ENCODE results near the gene EVI2A.

EVI2A gene

DNA sequence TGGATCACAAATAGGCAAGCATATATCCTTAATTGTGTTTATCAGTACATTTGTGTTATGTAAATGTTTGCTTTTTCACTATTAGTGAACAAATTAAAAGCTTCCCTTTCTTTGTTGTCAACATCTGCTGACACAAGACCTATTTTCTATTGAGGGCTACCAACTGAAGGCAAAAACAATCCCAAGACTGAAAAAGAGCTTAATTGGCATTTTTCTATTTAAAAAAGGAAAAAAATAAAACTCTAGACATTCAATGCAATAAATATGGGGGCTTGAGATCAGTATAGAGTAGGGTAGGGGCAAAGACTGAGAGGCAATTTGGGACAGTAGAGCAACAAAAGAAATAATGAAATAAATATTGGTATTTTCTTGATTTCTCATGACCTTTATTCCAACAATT is 48.6 kb downstream of the EVI2A start:
- no peak overlapping the region for H3K27ac ChIP-seq
- no peak overlapping the region for H2AFZ ChIP-seq
- H3K9me3 ChIP-seq (ENCODE audit: control insufficient read depth, low read length) = no peaks in the 10 kb centered on the region
- H3K4me3 ChIP-seq (ENCODE audit: low read depth, low read length) = no peak overlapping the region
- H3K27me3 ChIP-seq (ENCODE audit: control insufficient read depth, insufficient read depth, low read length) = no peaks in the 10 kb centered on the region
- no peak overlapping the region for H3K4me2 ChIP-seq (ENCODE audit: low read length)
- TF ChIP-seq, protein P1, sequence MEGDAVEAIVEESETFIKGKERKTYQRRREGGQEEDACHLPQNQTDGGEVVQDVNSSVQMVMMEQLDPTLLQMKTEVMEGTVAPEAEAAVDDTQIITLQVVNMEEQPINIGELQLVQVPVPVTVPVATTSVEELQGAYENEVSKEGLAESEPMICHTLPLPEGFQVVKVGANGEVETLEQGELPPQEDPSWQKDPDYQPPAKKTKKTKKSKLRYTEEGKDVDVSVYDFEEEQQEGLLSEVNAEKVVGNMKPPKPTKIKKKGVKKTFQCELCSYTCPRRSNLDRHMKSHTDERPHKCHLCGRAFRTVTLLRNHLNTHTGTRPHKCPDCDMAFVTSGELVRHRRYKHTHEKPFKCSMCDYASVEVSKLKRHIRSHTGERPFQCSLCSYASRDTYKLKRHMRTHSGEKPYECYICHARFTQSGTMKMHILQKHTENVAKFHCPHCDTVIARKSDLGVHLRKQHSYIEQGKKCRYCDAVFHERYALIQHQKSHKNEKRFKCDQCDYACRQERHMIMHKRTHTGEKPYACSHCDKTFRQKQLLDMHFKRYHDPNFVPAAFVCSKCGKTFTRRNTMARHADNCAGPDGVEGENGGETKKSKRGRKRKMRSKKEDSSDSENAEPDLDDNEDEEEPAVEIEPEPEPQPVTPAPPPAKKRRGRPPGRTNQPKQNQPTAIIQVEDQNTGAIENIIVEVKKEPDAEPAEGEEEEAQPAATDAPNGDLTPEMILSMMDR (IDR thresholded peaks at IDR 0.05) = no peak
- H3K79me2 ChIP-seq = no peaks in the 10 kb centered on the region
- peaks cover 10% of the 10 kb centered on the region for H3K4me1 ChIP-seq
- H3K9ac ChIP-seq = no peak overlapping the region
- H3K36me3 ChIP-seq (ENCODE audit: control insufficient read depth, insufficient read depth, low read length) = no peaks in the 10 kb centered on the region

DNA sequence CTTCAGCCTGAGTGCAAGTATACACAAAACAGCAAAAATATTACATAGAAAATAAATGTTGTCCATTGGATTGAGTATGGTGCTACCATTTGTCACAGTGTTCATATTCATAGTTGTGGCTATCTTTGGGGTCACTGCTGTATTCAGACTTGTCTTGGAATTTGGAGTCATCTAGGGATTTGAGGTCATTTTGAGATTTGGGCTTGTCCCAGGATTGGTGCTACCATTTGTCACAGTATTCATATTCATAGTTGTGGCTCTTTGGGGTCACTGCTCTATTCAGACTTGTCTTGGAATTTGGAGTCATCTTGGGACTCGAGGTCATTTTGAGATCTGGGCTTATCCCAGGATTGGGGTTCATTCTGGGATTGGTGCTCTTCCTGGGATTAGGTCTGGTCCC is 49.2 kb downstream of the EVI2A start:
- no peak overlapping the region for H3K4me2 ChIP-seq (ENCODE audit: low read length)
- TF ChIP-seq, protein P1 (IDR thresholded peaks at IDR 0.05) = no peak
- no peaks in the 10 kb centered on the region for H3K36me3 ChIP-seq (ENCODE audit: control insufficient read depth, insufficient read depth, low read length)
- H3K79me2 ChIP-seq = no peaks in the 10 kb centered on the region
- no peak overlapping the region for H2AFZ ChIP-seq
- H3K27me3 ChIP-seq (ENCODE audit: control insufficient read depth, insufficient read depth, low read length) = no peaks in the 10 kb centered on the region
- no peak overlapping the region for H3K27ac ChIP-seq
- H3K4me3 ChIP-seq (ENCODE audit: low read depth, low read length) = no peak overlapping the region
- H3K9me3 ChIP-seq (ENCODE audit: control insufficient read depth, low read length) = no peaks in the 10 kb centered on the region
- H3K9ac ChIP-seq = no peak overlapping the region
- H3K4me1 ChIP-seq = peaks cover 10% of the 10 kb centered on the region

DNA sequence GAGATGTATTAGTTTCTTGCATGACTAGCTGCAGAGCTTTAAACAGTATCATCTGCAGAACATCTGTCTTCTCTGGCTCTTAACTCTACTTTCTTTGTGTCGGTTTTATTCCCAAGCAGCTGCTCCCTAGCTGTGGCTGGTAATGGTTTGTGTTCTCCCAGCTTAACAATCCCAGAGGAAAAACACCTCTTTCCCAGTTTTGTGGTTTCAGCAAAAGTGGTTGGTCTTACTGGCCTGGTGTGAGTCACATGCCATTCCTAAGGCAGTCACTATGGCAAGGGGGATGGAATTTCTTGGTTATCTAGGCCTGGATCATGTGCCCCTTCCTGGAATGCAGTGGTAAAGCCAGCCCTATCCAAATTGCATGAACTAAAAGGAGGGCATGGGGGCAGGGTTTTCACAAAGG is 51.8 kb downstream of the EVI2A start:
- Histone ChIP-seq H3K9me3 (ENCODE audit: control insufficient read depth, low read length) (no peaks in the 10 kb centered on the region), H3K27me3 (ENCODE audit: control insufficient read depth, insufficient read depth, low read length) (no peaks in the 10 kb centered on the region), H3K4me1 (peaks cover 10% of the 10 kb centered on the region), H3K4me2 (ENCODE audit: low read length) (no peak overlapping the region), H3K27ac (no peak overlapping the region), H3K9ac (no peak overlapping the region), H3K79me2 (no peaks in the 10 kb centered on the region), H2AFZ (no peak overlapping the region), H3K36me3 (ENCODE audit: control insufficient read depth, insufficient read depth, low read length) (no peaks in the 10 kb centered on the region), H3K4me3 (ENCODE audit: low read depth, low read length) (no peak overlapping the region)
- TF ChIP-seq, protein P1 (IDR thresholded peaks at IDR 0.05) = no peak

DNA sequence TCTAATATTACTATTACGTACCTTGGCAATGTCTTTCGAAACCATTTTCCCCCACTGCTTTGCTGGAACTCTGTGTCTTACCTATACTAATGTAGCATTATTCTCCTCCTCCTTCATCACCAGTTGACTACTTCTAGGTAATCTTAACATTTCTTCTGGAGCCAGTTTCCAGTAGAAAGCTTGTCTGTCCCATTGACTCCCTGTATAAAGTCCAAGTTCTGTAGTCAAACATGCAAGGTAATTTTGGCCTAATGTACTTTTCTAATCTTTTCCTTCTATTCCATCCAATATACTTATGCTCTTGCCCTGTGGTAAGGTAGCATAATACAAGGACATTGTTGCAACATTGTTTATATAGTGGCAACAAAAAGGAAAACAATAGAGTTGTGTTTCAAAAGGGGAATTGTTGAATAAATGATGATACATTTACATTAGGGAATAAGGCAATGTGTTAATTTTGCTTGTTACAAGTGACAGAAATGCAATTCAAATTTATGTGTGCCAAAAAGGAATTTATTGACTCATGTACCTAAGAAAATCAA is 52.3 kb downstream of the EVI2A start:
- H3K36me3 ChIP-seq (ENCODE audit: control insufficient read depth, insufficient read depth, low read length) = no peaks in the 10 kb centered on the region
- no peaks in the 10 kb centered on the region for H3K79me2 ChIP-seq
- H3K4me1 ChIP-seq = peaks cover 10% of the 10 kb centered on the region
- no peak overlapping the region for H3K4me2 ChIP-seq (ENCODE audit: low read length)
- H3K27me3 ChIP-seq (ENCODE audit: control insufficient read depth, insufficient read depth, low read length) = no peaks in the 10 kb centered on the region
- TF ChIP-seq, protein P1 (IDR thresholded peaks at IDR 0.05) = no peak
- no peaks in the 10 kb centered on the region for H3K9me3 ChIP-seq (ENCODE audit: control insufficient read depth, low read length)
- no peak overlapping the region for H3K9ac ChIP-seq
- H3K27ac ChIP-seq = no peak overlapping the region
- H3K4me3 ChIP-seq (ENCODE audit: low read depth, low read length) = no peak overlapping the region
- no peak overlapping the region for H2AFZ ChIP-seq
